GM19324 (cell line): ENCODE results near the gene MAN1C1.

Experiments
- ATAC-seq: cut with Tn5 transposase; IDR thresholded peaks from one replicate; pipeline ENCODE4 v1.9.1; 2021; ENCODE audit warnings: mild to moderate bottlenecking, moderate library complexity; ENCODE audit not compliant: unreplicated experiment, low FRiP score

MAN1C1 gene

DNA sequence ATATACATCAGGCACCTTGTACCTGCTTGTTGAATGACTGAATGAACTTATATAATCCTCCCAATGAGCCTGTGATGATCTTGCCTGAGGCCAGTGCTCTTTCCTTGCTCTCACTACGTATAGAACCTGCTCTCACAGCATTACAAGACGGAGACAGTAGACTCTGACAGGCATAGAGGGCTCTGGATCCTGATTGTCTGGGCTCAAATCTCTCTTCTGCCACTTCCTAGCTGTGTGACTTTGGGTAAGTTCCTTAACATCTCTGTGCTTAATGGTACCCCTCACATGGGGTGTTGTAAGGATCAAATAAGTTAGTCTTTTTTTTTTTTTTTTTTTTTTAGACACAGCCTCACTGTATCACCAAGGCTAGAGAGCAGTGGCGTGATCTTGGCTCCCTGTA is 4.2 kb upstream of the MAN1C1 start:
- no peak for ATAC-seq

DNA sequence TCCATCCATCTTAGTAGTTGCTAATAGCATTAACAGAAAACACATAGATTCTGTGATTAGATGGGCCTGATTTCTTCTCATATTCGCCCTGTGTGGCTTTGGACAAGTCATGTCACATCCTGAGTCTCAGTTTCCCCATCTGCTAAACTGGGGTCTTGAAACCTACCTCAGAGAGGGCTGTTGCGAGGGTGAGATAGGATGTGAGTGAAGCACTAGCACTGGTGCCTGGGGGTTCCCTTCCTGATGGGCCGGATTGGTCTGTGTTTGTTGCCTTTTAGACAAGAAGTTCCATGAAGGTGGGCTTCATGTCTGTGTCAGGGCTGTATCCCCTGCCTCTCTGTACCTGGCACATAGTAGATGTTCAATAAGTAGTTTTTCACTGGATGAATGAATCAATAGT is 3.5 kb upstream of the MAN1C1 start:
- no peak for ATAC-seq

DNA sequence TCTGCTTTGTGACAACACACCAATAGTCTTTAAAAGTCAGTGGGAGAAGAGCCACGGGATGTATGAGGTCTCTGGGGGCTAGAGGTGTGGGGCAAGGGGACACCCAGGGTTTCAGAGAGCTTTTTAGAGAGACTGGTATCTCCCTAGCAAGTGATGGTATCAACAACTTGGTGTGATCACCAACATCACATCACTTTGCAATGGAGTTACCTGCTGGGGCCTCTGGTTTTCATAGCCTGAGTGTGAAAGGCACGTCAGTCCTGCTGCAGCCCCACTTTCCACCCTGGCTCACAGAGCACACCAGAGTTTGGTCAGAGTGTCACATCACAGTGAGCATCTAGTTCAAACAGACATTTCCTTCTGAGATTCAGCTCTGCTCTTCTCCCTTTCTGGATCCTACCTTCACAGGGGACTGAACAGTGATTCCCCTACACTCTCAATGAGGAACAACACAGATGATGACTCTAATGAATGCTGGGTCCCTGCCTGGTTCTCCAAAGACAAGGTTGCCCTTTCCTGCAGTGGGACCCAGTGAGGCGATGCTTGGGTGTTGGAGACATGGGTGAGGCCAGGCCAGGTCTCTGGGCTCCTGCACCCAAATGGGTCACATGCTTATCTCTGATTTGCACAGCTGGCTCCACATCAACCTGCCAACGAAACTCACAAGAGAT is 2.0 kb upstream of the MAN1C1 start:
- no peak for ATAC-seq

DNA sequence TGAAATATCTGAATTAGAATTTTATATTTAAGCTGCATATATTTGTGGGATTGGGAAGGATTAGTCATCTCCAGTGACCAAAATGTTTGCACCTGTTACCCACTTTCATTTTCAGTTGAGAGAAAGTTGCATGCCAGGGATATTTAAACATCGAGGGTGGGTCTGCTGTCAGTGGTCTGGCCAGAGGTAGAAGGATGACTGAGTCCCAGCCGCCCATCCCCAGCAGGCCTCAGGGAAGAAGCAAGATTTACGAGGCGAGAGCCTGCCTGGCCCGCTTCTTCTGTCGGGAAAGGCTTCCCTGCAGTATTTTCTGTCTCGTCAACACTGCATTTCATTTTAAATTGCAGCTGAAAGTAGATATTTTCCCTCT is 1.4 kb upstream of the MAN1C1 start:
- no peak for ATAC-seq

DNA sequence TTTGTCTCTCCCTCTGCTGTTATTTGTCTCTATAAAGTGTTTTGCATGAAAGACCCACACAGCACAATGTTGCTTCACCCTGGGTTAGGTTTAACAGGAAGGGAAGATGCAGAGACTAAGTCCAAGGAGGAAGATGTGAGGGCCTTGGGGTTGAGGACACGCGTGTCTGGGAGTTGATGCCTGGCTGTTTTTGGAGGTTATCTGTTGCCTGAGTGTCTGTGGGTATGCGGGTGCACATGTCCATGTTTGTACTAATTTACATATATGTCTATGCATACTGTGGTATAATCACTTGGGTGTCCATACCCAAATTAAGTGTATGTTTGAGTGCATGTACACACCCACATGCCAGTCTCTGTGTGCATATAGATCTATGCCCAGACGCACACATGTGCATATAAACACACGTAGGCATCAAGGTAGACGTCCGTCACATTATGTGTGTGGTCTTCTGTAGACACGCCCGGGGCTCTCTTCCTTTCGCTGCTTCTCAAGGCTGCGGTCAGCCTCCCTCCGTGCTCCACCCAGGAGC is 962 bp upstream of the MAN1C1 start:
- ATAC-seq = no peak

DNA sequence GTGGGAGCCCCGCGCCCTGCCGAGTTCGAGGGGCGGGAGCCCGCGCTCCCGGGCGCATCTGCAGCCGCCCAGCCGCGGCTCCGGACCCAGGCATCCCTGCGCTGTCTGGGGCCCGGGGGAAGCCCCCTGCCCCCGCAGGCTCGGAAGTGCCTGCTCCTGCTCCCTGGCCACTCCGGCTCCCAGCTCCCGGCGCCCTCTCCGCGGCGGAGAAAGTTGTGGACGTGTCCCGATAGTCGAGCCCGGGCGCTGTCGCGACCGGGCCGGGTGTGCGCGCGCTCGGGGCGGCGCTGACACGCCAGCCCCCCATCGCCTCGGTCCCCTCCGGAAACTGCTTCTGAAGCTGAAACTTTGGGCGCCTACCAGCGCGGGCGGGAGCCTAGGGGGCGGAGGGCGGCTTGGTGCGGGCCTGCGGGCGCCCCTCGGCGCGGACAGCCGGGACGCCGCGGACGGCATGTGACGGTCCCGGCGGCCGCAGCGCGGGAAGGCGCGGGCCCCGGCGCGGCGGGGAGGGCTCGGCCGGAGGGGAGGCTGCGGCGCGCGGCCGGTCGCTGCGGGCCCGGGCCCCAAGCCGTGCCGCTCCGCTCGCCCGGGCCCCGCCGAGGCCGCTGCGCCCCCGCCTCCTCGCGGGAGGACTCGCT is 515 bp downstream of the MAN1C1 start:
- ATAC-seq = peak; percentile 15

DNA sequence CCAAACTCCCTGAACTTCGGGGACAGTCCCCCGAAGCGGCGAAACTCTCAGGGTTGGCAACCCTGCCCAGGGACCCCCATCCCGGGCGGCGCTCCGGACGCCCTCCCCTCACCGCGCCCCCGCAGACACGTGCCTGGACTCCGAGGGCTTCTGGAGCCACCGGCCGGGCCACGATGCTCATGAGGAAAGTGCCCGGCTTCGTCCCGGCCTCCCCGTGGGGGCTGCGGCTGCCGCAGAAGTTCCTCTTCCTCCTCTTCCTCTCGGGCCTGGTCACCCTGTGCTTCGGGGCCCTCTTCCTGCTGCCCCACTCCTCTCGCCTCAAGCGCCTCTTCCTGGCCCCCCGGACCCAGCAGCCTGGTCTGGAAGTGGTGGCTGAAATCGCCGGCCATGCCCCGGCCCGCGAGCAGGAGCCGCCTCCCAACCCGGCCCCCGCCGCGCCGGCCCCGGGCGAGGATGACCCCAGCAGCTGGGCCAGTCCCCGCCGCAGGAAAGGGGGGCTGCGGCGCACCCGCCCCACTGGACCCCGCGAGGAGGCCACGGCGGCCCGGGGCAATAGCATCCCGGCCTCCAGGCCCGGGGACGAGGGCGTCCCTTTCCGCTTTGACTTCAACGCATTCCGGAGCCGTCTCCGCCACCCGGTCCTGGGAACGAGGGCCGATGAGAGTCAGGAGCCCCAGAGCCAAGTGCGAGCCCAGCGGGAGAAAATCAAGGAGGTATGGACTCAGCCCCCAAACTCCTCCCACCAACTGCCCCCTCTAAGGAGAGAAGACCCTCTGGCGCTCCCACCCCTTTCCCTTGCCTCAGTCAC is 1.2 kb downstream of the MAN1C1 start:
- ATAC-seq = no peak

DNA sequence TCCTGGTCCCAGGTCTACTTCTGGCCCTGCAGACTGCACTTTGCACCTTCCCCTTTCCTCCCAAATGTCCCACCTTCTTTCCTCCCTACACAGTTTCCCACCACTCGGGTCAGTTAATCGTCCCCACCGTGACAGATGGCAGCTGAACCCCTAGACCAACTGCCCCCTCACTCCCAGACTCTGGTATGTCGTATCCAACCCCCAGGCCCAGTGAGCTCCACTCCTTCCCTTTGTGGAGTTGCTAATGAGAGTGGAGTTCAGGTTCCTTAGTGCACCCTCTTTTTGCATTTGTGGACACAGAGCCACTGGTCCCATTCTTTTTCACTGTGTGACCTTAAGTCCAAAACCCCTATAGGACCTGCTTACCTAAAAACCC is 1.8 kb downstream of the MAN1C1 start:
- no peak for ATAC-seq

DNA sequence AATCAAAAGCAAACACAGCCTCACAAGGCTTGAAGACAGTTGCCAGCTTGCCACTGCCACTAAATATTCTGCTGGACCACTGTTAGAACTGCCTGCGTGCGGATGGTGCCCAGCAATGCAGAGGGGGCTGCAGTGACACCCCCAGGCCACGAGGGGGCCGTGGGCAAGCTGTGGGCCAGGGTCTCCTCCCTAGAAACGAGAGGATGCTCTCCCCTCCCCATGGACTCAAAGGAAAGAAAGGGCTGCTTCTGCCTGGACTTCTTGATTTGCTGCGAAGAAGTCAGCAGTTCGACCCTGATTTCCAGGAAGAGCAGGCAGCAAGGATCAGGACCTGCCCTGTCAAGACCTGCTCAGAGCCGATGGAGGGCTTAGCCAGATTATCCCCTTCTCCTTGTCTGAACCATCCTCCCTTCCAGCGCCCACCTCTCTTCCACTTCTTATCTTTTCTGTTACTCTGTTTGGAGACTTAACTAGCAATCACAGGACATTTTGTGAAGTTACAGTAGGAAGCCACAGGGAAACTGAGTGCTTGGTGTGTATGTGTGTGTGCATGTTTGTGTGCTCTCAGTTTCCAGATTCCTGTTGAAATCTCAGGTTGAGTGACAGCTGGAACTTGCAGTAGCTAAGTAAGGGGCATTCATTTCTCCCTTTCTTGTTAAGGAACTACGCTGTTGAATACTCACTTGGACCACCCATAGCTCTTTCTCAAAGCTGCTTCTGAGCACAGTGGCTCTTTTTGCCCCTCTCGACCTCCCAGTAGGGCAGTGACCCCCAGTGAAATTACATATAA is 2.7 kb downstream of the MAN1C1 start:
- ATAC-seq = no peak

DNA sequence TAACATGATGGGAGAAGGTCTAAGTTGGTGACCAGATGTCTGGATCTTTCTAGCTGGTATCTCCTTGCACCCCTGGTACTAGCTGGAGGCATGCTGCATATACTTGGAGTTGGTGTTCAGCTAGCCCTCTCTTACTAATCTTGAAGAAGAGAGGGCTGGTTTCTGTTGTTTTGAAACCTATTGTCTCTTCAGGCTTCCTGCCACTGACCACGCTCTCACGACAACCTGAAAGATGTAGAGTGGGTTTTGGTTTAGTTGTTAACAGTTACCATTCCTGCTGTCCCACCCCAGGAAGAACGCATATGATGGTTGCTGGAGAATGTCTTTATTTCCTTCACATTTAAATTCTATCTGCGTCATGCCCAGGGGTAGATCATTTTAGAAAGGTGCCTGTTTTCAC is 3.6 kb downstream of the MAN1C1 start:
- ATAC-seq = no peak

DNA sequence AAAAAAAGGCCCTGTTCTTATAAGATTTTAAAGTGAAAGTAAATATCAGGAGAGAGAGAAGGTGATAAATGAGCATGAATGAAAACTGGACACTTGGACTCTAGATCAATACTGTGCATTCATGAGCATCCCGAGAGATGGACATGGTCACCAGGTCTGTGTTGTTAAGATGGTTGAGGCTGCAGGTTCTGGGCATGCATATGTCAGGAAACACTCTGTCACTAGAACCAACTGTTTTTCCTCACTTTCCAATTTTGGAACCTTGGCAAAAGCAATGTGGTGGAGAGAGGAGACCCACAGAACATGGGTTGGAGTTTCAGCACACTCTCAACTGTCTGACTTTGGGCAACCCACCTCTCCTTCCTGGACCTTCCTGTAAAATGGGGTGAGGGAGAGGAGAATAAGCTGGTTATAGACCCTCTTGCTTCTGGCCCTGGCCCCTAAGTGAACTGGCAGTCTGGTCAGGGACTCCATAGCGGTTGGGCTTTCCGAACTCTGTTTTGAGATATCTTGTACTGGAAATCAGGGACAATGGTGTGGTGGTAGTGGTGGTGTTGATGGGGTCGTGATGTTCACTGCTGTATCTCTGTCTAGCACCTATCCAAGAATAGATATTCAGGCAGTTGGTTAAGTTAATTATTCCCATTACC is 4.2 kb downstream of the MAN1C1 start:
- ATAC-seq = no peak

DNA sequence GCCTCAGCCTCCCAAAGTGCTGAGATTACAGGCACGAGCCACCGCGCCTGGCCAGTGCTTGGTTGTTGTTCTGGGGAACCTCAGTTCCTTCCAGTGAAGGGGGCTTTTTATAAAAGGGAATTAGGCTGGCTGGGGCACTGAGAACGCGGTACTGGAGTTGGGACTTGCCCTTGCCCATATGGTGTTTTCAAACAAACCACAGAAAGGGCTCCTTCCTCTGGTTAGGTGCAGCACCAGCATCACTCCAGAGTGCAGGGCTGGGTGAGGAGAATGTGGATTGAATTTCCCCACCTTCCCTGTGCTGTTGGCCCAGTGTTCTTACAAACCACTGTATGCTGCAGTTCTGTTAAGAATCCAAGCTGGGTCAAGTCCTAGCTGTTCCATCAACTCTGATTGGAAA is 5.3 kb downstream of the MAN1C1 start:
- ATAC-seq = no peak

DNA sequence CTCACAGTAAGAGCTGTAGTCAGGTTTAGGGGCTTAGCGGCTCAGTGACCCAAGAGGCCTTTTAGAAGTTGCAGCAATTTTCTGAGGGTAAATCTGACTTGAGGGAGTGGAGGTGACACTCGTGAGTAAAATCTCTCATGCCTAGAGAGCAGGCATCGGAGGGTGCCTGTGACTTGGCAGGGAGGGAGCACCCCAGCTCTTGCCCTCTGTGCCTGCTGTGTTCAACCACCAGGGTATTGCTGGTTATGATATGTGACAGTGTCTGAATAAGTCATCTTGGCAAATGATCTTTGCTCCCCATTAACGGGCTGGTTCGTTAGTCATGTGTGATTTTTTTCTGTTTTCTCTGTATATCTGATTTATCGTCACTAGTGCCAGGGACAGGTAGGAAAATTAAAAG is 5.9 kb downstream of the MAN1C1 start:
- ATAC-seq = no peak

DNA sequence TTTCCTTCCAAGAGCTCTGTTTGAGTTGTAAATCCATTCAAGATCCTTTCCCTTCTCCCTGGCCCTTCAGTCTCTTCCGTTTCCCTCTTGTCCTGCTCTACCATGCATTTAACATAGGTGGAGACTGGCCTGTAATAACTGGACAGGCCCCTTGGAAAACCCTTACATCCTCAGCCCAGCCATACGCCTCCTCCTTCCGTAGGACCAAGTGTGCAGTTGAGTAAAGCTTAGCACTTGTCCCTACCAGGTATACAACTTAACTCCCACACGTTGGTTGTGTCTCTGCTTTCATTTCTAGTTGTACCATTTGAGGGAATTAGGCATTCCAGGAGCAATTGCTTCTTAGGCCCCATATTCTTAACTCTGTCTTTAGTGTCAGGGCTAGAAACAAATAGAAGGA is 6.4 kb downstream of the MAN1C1 start:
- no peak for ATAC-seq

DNA sequence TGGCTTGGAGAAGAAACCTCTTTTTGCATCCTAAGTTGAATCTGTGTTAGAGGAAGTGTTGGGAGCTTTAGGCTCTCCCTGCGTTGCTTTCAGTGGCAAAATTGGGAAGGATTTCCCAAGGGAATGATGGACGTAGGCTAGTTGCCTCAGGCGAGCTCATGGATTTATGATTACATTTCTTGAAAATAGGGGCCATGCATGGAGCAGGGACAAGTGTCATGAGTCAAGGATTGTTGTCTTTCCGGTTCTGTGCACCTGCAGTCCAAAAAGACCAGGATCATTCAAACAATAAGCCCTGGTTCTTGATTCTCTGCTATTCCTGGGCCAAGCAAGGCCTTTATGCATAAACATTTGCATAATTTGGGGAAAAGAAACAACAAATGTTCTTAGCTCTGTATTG is 7.1 kb downstream of the MAN1C1 start:
- no peak for ATAC-seq

DNA sequence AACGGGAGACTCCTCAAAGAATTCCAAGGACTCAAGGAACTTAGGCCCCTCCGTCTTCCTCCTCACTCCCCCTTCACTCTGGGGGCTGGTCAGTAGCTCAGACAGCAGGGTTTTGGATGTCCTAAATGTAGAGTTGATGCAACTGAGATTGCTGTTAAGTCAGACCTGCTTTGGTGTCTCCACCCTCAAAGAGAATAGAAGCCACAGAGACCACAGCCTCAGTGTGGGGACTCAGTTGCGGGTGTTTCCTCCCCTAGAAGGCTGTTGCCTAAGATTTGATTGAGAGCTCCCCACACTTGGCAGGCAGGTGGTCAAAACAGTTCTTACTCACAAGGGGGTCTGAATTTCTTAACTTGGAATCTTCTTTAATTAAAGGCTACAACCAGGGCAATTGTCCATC is 7.6 kb downstream of the MAN1C1 start:
- ATAC-seq = no peak

DNA sequence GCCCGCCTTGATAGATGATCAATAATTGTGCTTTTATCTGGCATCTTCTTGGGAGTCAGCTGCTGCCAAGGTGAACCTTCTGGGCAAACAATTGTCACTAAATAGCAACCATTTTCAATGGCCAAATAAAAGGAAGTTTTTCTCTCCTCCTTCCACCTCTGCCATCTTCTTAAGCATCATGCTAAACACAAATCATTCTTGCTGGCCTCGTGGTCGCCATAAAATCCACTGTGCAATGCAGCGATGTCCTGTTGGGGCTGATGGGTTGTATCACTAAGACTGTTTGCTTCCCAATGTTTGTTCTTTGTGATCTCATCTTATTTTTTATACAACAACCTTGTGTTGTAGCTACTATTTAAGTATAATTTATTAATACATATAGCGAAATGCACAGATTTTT is 8.0 kb downstream of the MAN1C1 start:
- ATAC-seq = no peak

DNA sequence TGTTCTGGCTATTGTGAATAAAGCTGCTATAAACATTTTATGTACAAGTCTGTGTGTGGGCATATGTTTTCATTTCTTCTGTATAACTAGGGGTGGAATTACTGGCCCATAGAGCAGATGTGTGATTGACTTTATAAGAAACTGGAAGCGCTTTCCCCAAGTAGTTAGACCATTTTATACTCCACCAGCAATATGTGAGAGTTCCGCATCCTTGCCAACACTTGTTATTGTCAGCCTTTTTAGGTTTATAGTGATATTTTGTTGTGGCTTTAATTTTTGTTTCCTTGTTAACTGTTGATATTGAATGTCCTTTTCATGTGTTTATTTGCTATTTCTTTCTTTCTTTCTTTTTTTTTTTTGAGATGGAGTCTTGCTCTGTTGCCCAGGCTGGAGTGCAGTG is 9.4 kb downstream of the MAN1C1 start:
- no peak for ATAC-seq

DNA sequence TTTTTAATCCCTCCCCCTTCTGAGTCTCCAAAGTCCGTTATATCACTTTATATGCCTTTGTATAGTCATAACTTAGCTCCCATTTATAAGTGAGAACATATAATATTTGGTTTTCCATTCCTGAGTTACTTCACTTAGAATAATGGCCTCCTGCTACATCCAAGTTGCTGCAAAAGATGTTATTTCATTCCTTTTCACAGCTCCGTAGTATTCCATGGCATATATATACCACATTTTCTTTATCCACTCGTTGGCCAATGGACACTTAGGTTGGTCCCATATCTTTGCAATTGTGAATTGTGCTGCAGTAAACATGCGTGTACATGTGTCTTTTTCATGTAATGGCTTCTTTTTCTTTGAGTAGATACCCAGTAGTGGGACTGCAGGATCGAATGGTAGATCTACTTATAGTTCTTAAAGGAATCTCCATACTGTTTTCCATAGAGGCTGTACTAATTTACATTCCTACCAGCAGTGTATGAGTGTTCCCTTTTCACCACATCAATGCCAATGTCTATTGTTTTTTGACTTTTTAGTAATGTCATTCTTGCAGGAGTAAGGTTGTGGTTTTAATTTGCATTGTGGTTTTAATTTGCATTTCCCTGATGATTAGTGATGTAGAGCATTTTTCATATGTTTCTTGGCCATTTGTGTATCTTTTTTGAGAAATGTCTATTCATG is 12.3 kb downstream of the MAN1C1 start:
- ATAC-seq = no peak

DNA sequence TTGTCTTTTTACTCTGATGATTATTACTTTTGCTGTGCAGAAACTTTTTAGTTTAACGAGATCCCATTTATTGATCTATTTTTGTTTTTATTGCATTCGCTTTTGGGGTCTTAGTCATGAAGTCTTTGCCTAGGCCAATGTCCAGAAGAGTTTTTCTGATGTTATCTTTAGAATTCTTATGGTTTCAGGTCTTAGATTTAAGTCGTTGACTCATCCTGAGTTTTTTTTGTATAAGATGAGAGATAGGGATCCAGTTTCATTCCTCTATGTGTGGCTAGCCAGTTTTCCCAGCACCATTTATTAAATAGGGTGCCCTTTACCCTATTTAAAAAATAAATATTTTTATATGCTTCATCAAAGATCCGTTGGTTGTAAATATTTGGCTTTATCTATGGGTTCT is 13.2 kb downstream of the MAN1C1 start:
- ATAC-seq = no peak
